ENCODE measurements around the gene RNF175. TPM values are rescaled to one million over a fixed set of nuclear protein-coding genes. Genes with fewer than 3 reads are reported as not detected.

Gene RNF175
- total RNA-seq, 2 donors from 2014 or later: 0.52 TPM; not detected in 1

DNA sequence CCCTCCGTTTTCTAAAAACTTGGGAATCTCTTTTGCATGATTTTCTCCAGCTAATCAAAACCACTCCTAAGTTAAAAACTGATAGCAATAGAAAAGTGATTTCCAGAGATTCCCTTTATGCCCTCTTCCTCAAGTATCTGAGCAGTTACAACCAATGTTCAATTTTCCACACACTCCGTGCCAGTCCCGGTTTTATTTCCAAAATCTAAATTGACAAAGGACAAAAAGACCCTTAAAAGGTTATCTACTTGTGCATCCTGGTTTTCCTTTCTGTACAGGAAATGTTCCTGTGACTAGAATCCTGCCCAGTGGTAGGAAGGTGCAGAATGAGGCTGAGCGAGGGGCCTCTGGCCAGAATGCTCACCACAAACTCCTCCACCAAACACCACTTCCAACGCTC lies 27.8 kb upstream of the RNF175 start:
- intact Hi-C loops (cut with DNase I): loop anchor here (10.0 kb wide), 2 partner anchors 527 to 537 kb away; no protein-coding TSS in a partner anchor
- no peak for DNase-seq (ENCODE audit: low spot score)

DNA sequence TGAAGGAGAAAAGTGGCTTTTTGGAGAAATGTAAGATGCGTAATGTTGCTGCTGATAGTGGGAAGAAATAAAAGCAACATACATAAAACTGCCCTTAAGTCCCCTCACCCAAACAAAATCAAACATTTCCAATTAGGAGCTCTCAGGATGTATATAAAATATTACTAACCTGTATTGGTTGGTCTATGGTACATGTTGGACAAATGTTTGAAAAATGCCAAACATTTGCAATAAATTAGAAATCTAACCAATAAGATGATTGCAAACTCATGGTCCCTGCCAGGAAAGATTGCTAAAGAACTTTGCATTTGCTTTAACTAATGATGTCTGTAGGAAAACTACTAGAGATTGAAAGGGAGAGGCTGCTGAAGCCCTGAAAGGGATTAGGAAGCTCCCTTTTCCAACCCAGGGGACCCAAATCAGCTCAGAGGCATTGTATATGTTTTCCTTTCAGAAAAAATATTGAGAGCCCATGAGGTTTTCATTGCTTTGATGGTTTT lies 27.3 kb upstream of the RNF175 start:
- intact Hi-C loops (cut with DNase I): loop anchor here (10.0 kb wide), 2 partner anchors 528 to 538 kb away; no protein-coding TSS in a partner anchor

DNA sequence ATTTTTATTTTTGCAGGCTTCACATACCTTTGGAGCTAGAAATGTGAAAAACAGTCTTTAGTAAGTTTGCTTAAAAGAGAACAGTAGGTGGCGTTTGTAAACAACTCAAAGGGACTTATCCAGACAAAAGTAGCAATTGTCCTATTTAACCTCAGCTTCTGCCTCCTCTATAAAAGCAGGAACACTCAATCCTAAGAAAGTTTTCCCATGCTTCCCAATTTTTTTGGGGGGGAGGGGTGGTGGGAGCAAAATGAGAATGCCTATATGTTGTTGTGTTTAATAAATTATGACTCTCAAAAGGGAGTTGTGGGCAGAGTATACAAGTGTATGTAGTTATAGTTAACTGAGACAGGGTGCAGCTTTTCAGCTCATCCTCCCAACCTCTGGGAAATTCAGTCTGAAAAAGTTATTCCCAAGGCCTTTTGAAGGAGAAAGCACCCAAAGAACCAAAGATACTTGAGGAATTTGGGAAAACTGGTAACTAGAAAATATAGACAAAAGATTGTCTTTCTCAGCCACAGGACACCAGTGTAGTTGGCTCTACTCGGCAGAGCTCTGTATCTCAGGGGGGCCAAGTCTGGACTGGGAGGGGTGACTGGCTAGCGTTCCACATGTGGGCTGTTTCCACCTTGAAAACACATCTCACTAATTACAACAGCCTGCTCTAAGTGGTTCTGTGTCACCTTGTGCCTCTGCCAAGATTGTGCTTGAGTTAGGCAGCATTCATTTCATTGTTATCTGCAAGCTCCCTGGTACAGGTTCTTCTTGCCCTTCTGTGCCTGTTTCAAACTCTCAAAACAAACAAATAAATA lies 26.3 kb upstream of the RNF175 start:
- intact Hi-C loops (cut with DNase I): loop anchor here (10.0 kb wide), 2 partner anchors 529 to 539 kb away; no protein-coding TSS in a partner anchor

More for the DNA sequence above, 27.3 kb upstream of the RNF175 start:
- no peak for DNase-seq (ENCODE audit: low spot score)

GRCh38 chr4:153784166-153784699 lies 24.4 kb upstream of the RNF175 start:
- DNase-seq (ENCODE audit: low spot score): no peak
- intact Hi-C loops (cut with DNase I): loop anchor here (10.0 kb wide), 2 partner anchors 531 to 541 kb away; no protein-coding TSS in a partner anchor

More for the DNA sequence above, 26.3 kb upstream of the RNF175 start:
- no peak for DNase-seq (ENCODE audit: low spot score)

GRCh38 chr4:153782581-153782980 lies 22.8 kb upstream of the RNF175 start:
- intact Hi-C loops (cut with DNase I): loop anchor here (10.0 kb wide), 2 partner anchors 532 to 542 kb away; no protein-coding TSS in a partner anchor
- no peak for DNase-seq (ENCODE audit: low spot score)

GRCh38 chr4:153781717-153782416 lies 22.0 kb upstream of the RNF175 start:
- no peak for DNase-seq (ENCODE audit: low spot score)
- intact Hi-C loops (cut with DNase I): loop anchor here (10.0 kb wide), 2 partner anchors 533 to 543 kb away; no protein-coding TSS in a partner anchor

DNA sequence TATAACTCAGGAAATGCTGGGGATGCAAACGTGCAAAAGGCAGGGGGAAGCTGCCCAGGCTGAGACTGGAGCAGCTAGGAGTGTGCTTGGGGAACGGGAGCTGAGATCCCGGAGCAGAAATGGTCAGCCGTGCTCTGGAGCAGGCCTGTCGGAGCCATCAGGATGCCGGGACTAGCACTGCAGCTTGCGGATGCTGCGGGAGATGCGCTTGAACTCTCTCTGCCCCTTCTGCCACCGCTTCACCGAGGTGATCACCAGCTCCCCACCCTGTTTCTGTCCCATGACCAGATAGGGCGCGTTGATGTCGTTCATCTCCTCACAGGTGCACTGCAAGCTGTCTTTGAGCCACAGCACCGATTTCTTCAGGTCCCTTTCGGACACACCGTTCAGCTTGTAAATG lies 21.5 kb upstream of the RNF175 start:
- DNase-seq (ENCODE audit: low spot score): no peak
- intact Hi-C loops (cut with DNase I): loop anchor here (10.0 kb wide), 2 partner anchors 534 to 544 kb away; no protein-coding TSS in a partner anchor

- no peak for DNase-seq (ENCODE audit: low spot score)
- intact Hi-C loops (cut with DNase I): loop anchor here (10.0 kb wide), 2 partner anchors 534 to 544 kb away; no protein-coding TSS in a partner anchor
Observed at GRCh38 chr4:153780876-153781275, 21.1 kb upstream of the RNF175 start.

DNA sequence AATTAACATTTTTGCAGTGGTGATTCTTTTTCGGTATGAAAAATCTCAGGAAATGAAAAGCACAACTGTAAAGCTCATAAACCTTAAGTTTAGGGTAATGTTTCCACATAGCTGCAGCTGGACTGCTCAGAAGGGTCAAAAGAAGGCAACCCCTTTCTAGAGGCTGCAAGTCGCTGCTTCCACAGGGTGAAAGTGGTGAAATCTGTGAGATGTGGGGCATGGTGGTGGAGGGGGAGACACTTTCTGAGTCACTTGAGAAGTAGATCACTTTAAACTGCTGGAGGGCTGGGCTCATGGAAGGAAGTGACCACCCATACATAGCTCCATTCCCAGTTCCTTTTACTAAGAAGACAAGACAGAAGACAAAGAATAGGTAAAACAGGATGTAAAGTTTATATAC lies 20.4 kb upstream of the RNF175 start:
- no peak for DNase-seq (ENCODE audit: low spot score)
- intact Hi-C loops (cut with DNase I): loop anchor here (10.0 kb wide), 2 partner anchors 535 to 545 kb away; no protein-coding TSS in a partner anchor

- intact Hi-C loops (cut with DNase I): no loop called here
- no peak for DNase-seq (ENCODE audit: low spot score)
Observed at GRCh38 chr4:153778383-153778782, 18.6 kb upstream of the RNF175 start.

GRCh38 chr4:153777421-153777820 lies 17.6 kb upstream of the RNF175 start:
- no peak for DNase-seq (ENCODE audit: low spot score)
- intact Hi-C loops (cut with DNase I): no loop called here

DNA sequence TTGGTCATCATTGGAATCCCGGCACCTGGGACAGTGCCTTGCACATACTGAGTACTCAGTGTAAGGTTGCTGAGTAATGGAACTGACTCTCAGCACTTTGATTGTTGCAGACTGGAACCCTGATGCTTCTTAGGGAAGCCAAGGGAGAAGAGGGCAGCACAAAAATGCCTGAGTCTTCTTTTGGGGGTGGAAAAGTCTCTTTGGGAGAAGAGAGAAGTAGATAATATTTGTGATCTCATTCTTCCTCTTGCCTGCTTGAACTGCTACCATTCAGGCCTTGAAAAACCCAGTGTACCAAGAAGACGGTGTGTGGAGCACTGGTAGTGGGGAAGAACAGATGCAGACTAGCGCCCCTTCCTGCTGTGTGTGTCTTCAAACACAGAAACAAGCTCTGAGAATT lies 16.8 kb upstream of the RNF175 start:
- DNase-seq (ENCODE audit: low spot score): no peak
- intact Hi-C loops (cut with DNase I): no loop called here

DNA sequence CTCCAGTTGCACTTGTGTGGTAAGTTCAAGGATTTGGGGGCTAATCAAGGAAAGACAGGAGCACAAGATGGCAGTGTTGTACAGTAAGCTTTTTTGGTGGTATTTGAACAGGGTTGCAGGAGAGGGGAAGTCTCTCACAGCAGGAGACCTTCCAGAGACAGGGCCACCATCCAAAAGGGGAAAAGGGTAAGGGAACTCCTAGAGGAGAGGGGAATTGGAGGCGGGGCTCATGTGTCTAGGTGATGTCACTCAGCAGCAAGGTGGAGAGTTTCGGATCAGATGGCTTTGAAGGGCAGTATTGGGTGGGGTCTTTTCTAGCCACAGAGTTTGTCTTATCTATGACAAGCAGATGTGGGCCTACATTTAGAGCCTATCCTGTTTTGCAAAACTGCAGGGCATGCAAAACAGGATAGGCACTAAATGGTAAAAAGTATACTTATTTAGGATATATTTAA lies 13.4 kb upstream of the RNF175 start:
- intact Hi-C loops (cut with DNase I): no loop called here
- no peak for DNase-seq (ENCODE audit: low spot score)

- intact Hi-C loops (cut with DNase I): no loop called here
- DNase-seq (ENCODE audit: low spot score): no peak
Observed at GRCh38 chr4:153771046-153771445, 11.2 kb upstream of the RNF175 start.

GRCh38 chr4:153766758-153767157 lies 6.9 kb upstream of the RNF175 start:
- DNase-seq (ENCODE audit: low spot score): no peak
- intact Hi-C loops (cut with DNase I): no loop called here

- DNase-seq (ENCODE audit: low spot score): no peak
- intact Hi-C loops (cut with DNase I): no loop called here
Observed at GRCh38 chr4:153765894-153766293, 6.1 kb upstream of the RNF175 start.

DNA sequence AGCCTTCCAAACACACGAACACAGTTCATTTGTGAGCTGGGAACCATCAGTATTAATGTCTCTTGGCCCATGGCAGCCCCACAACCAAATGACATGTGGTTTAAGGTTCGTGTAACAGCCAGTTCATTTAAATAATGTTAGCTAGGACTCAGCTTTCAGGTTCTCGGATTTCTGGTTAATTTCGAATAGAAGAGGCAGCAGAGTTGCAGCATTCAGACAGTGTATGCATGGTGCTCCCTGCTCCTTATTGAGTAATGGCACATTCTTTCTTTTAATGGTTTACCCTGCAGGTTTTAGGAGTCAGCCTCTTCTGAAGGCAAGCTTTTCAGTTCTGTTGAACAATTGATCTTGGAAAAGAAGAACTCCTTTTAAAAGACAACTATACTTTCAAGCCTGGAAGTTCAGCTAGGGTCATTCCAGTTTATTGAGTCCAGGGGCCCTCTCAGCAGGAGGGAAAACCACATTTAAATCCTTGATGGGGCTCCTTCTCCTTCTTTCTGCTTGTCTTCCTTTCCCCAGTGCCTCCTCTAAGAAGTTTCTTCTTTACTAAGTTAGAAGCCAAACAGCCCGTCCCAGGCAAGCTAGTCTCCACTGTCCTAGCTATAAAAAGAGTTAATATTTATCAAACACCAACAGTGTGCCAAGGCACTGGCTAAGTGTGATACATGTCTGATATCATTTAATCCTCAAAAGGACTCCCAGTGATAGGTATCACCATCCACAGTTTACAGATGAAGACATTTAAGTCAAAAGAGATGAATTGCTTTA lies 5.0 kb upstream of the RNF175 start:
- intact Hi-C loops (cut with DNase I): no loop called here
- no peak for DNase-seq (ENCODE audit: low spot score)

- intact Hi-C loops (cut with DNase I): no loop called here
- no peak for DNase-seq (ENCODE audit: low spot score)
Observed at GRCh38 chr4:153763404-153763803, 3.6 kb upstream of the RNF175 start.
